HepG2 (cell line): ENCODE measurements around the gene PHLPP2. TPM values are rescaled to one million over a fixed set of nuclear protein-coding genes. Genes with fewer than 3 reads are reported as not detected.
A peak's percentile ranks its signal among the peaks of the same experiment; 100 is the strongest.

Experiments
- ARID2 ChIP-seq: sonication (generic); formaldehyde crosslinking; IDR thresholded peaks from 2 replicates; pipeline ENCODE4 v1.8.1; 2022; ENCODE audit warnings: mild to moderate bottlenecking, missing genetic modification reagents, borderline replicate concordance
- ARNT2 ChIP-seq: sonication (generic); formaldehyde crosslinking; IDR thresholded peaks from 2 replicates; pipeline ENCODE4 v1.8.0; 2022; ENCODE audit warnings: mild to moderate bottlenecking, low read depth, missing genetic modification reagents, moderate library complexity
- DZIP1 ChIP-seq: sonication (generic); formaldehyde crosslinking; IDR thresholded peaks from 2 replicates; pipeline ENCODE4 v1.5.0; 2020; ENCODE audit warnings: mild to moderate bottlenecking, missing genetic modification reagents
- FOXP4 ChIP-seq: sonication (generic); formaldehyde crosslinking; IDR thresholded peaks from 2 replicates; pipeline ENCODE4 v1.4.0; 2020; ENCODE audit warnings: missing genetic modification reagents
- RFX1 ChIP-seq: fragments of 450-650 bp; IDR thresholded peaks from 2 replicates; pipeline ENCODE4 v1.6.1; 2017
- SMC3 ChIP-seq: IDR thresholded peaks from 2 replicates; pipeline ENCODE4 v1.6.1; 2011; ENCODE audit warnings: low read length, improper control_type of control experiment
- TFE3 ChIP-seq: IDR thresholded peaks from 2 replicates; pipeline ENCODE4 v1.6.1; 2016
- THYN1 ChIP-seq: sonication (generic); formaldehyde crosslinking; IDR thresholded peaks from 2 replicates; pipeline ENCODE4 v1.8.1; 2023; ENCODE audit warnings: low read depth, mild to moderate bottlenecking, moderate library complexity, missing genetic modification reagents, borderline replicate concordance
- TRAFD1 ChIP-seq: sonication (generic); formaldehyde crosslinking; IDR thresholded peaks from 2 replicates; pipeline ENCODE4 v1.5.1; 2020; ENCODE audit warnings: missing genetic modification reagents, mild to moderate bottlenecking, borderline replicate concordance
- ZNF101 ChIP-seq: sonication (generic); formaldehyde crosslinking; IDR thresholded peaks from 2 replicates; pipeline ENCODE4 v1.4.0; 2020; ENCODE audit warnings: mild to moderate bottlenecking, low read depth, missing genetic modification reagents, borderline replicate concordance
- ZNF124 ChIP-seq: sonication (generic); formaldehyde crosslinking; IDR thresholded peaks from 2 replicates; pipeline ENCODE4 v1.4.0; 2020; ENCODE audit warnings: missing genetic modification reagents
- ZNF367 ChIP-seq: sonication (generic); formaldehyde crosslinking; IDR thresholded peaks from 2 replicates; pipeline ENCODE4 v1.4.0; 2020; ENCODE audit warnings: missing genetic modification reagents, borderline replicate concordance
- ZNF558 ChIP-seq: sonication (generic); formaldehyde crosslinking; IDR thresholded peaks from 2 replicates; pipeline ENCODE4 v1.9.0; 2022; ENCODE audit warnings: mild to moderate bottlenecking, missing genetic modification reagents, borderline replicate concordance
- ZNF569 ChIP-seq: sonication (generic); formaldehyde crosslinking; IDR thresholded peaks from 2 replicates; pipeline ENCODE4 v1.5.0; 2020; ENCODE audit warnings: mild to moderate bottlenecking, missing genetic modification reagents, moderate library complexity, borderline replicate concordance
- ZSCAN9 ChIP-seq: IDR thresholded peaks from 2 replicates; pipeline ENCODE4 v1.6.1; 2016; ENCODE audit warnings: borderline replicate concordance
- polyA plus RNA-seq, 8 experiments: library from polyadenylated mRNA; depleted of rRNA in 3 of 8; stranded (reverse) in 7 of 8; unstranded in 1 of 8; fragments of >200 nt; fragmentation: Illumina TruSeq in 4 of 8; extraction: Trizol in 4 of 8; gene quantifications; 2 replicates each; pipeline versions ENCODE4 v1.2.1 to v1.2.3, GENCODE V29; 2011 to 2016; ENCODE audit warnings: low read depth in 4 of 8, missing spikeins in 1 of 8, mixed read lengths in 1 of 8; ENCODE audit not compliant: insufficient read depth in 1 of 8
- total RNA-seq, 5 experiments: library from RNA; depleted of rRNA; stranded (reverse); fragments of >200 nt; fragmentation: Illumina TruSeq; extraction: Trizol; gene quantifications; 2 replicates each; pipeline ENCODE4 v1.2.3, GENCODE V29; 2016; ENCODE audit warnings: low read depth in 1 of 5

Gene PHLPP2
- total and polyA plus RNA-seq, 2 of the 13 experiments (the other 11 are each of a cell fraction or from before 2014, with no cell fraction given): 8.9 TPM

GRCh38 chr16:71723537-71724319 is 773 bp downstream of the PHLPP2 start (continued):
- TF ChIP-seq TRAFD1 (no peak), THYN1 (no peak), ARNT2 (peak; percentile 81; the same call in 1 of the 2 replicates), ZNF124 (0 out of 2 replicates have a peak, but pooled peaks have one; percentile 38), ZSCAN9 (no peak), ZNF569 (CRISPR knock-in tag) (no peak), ZNF367 (CRISPR knock-in tag) (peak; percentile 34; the same call in 1 of the 2 replicates), RFX1 (no peak), ZNF101 (CRISPR knock-in tag) (0 out of 2 replicates have a peak, but pooled peaks have one; percentile 9), SMC3 (no peak), TFE3 (CRISPR knock-in tag) (no peak), FOXP4 (CRISPR knock-in tag) (no peak), ARID2 (CRISPR knock-in tag) (no peak), DZIP1 (CRISPR knock-in tag) (no peak), ZNF558 (CRISPR knock-in tag) (peak; percentile 60; the same call in 1 of the 2 replicates)
